ENCODE results near the gene TAS2R40. TPM values are rescaled to one million over a fixed set of nuclear protein-coding genes. Genes with fewer than 3 reads are reported as not detected.
A peak's percentile ranks its signal among the peaks of the same experiment; 100 is the strongest.

Gene TAS2R40
- total RNA-seq, 1 donor, result not detected

DNA sequence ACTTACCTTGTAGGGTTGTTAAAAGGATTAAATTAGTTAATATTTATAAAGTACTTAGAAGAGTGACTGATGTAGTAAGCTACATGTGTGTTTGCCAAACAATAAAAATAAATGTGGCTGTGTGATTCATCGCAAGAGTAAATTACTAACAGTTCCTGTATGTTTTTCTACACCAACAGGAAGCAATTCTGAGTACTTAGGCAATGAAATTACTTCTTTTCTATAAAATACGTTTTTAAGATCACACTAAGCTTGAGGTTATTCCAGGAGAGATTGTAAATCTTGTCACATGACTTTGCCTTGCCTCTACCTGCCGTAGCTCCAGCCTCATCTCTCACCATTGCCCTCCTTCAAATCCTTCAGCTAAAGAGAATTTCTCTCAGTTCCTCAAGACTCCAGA lies 23.3 kb downstream of the TAS2R40 start:
- no peak overlapping the region for H3K4me3 ChIP-seq (ENCODE audit: low read depth, low read length)
- peak; percentile 48 for DNase-seq (ENCODE audit: low read depth)
- TF ChIP-seq, protein P1, sequence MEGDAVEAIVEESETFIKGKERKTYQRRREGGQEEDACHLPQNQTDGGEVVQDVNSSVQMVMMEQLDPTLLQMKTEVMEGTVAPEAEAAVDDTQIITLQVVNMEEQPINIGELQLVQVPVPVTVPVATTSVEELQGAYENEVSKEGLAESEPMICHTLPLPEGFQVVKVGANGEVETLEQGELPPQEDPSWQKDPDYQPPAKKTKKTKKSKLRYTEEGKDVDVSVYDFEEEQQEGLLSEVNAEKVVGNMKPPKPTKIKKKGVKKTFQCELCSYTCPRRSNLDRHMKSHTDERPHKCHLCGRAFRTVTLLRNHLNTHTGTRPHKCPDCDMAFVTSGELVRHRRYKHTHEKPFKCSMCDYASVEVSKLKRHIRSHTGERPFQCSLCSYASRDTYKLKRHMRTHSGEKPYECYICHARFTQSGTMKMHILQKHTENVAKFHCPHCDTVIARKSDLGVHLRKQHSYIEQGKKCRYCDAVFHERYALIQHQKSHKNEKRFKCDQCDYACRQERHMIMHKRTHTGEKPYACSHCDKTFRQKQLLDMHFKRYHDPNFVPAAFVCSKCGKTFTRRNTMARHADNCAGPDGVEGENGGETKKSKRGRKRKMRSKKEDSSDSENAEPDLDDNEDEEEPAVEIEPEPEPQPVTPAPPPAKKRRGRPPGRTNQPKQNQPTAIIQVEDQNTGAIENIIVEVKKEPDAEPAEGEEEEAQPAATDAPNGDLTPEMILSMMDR (IDR thresholded peaks at IDR 0.05; ENCODE audit: insufficient read depth, low read depth, low read length), result no peak

DNA sequence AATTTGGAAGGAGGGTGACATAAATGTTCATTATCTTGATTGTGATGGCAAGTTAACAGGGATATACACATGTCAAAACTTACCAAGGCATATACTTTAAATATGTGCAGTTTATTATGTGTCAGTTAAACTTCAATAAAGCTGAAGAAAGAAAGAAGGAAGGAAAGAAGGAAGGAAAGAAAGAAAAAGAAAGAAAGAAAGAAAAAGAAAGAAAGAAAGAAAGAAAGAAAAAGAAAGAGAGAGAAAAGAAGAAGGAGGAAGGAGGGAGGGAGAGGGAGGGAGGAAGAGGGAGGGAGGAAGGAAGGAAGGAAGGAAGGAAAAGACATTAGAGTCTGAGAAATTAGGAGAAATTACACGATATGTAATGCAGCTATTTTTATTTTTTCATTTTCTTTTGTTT lies 25.5 kb downstream of the TAS2R40 start:
- no peak for DNase-seq (ENCODE audit: low read depth)
- TF ChIP-seq, protein P1 (IDR thresholded peaks at IDR 0.05; ENCODE audit: insufficient read depth, low read depth, low read length), result no peak
- no peak overlapping the region for H3K4me3 ChIP-seq (ENCODE audit: low read depth, low read length)

DNA sequence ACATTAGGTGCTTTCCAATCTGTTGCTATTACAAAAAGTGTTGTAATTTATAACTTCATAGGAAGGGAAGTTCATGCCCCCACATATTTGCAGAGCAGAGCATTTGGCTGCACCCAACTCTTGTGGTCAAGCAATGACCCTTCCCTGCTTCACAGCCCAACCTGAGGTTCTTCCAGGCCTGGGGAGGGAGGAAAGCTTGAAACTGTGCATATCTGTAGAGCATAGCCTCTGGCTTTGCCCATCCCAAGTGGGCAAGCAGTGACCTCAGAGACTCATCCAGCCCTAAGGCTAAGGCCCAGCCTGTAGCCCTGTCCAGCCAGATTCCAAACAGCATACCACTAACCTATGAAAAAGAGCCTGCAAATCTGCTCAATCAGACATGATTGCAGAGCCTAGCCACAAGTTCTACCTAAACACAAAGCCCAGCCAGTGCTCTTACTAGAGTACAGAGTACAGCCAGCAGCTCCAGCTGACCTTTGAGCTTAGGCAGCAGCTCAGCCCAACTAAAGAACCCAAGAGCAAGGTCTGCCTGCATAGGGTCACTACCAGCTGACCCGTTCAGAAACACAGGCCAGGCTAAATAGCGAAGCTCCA lies 27.0 kb downstream of the TAS2R40 start:
- TF ChIP-seq, protein P1 (IDR thresholded peaks at IDR 0.05; ENCODE audit: insufficient read depth, low read depth, low read length), result no peak
- peak; percentile 14 for DNase-seq (ENCODE audit: low read depth)

DNA sequence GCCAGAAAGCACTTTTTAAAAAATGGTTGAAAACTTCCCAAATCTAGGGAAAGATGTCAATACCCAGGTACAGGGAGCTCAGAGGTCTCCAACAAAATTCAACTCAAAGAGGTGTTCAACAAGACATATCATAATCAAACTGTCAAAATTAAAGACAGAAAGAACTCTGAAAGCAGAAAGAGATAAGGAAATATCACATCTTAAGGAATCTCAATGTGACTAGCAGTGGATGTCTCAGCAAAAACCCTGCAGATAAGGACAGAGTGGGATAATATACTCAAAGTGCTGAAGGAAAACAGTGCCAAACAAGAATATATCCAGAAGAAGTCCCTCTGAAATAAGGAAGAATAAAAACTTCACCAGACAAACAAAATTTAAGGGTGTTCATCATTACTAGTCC lies 28.4 kb downstream of the TAS2R40 start:
- DNase-seq (ENCODE audit: low read depth), result no peak
- TF ChIP-seq, protein P1 (IDR thresholded peaks at IDR 0.05; ENCODE audit: insufficient read depth, low read depth, low read length), result no peak
- no peak overlapping the region for H3K4me3 ChIP-seq (ENCODE audit: low read depth, low read length)

More for the DNA sequence above, 27.0 kb downstream of the TAS2R40 start:
- H3K4me3 ChIP-seq (ENCODE audit: low read depth, low read length), result no peak overlapping the region

DNA sequence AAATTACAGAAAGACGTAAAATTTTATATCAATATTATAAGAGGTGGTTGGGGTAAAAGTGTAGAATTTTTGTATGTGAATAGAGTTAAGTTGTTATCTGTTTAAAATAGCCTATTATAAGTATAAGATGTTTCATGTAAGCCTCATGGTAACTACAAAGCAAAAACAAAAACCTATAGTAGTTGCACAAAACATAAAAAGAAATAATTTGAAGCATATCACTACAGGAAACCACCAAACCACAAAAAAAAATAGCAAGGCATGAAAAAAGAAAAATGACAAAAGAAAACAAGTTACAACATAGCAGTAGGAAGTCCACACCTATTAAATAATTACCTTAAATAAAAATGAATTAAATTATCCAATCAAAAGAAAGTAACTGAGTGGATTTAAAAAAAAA lies 29.0 kb downstream of the TAS2R40 start:
- TF ChIP-seq, protein P1 (IDR thresholded peaks at IDR 0.05; ENCODE audit: insufficient read depth, low read depth, low read length), result no peak
- DNase-seq (ENCODE audit: low read depth), result no peak
- H3K4me3 ChIP-seq (ENCODE audit: low read depth, low read length), result no peak overlapping the region

DNA sequence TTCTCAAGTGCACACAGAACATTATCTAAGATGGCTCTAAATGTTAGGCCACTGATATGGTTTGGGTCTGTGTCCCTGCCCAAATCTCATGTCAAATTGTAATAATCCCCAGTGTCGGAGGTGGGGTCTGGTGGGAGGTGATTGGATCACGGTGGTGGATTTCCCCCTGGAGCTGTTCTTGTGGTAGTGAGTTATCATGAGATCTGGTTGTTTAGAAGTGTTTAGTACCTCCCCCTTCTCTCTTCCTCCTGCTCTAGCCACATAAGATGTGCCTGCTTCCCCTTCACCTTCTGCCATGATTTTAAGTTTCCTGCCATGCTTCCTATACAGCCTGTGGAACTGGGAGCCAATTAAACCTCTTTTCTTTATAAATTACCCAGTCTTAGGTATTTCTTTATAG lies 30.2 kb downstream of the TAS2R40 start:
- TF ChIP-seq, protein P1 (IDR thresholded peaks at IDR 0.05; ENCODE audit: insufficient read depth, low read depth, low read length), result no peak
- no peak for DNase-seq (ENCODE audit: low read depth)
- no peak overlapping the region for H3K4me3 ChIP-seq (ENCODE audit: low read depth, low read length)

DNA sequence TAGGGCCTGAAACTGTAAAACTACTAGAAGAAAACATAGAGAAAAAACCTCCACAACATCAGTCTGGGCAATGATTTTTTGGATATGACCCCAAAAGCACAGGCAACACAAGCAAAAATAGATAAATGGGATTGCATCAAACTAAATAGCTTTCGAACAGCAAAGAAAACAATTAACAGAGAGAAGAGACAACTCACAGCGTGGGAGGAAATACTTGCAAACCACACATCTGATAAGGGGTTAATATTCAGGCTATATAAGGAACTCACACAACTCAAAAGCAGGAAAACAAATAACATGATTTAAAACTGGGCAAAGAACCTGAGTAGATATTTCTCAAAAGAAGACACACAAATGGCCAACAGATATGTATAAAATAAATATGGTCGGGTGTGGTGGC lies 33.7 kb downstream of the TAS2R40 start:
- no peak overlapping the region for H3K4me3 ChIP-seq (ENCODE audit: low read depth, low read length)
- DNase-seq (ENCODE audit: low read depth), result peak; percentile 66
- TF ChIP-seq, protein P1 (IDR thresholded peaks at IDR 0.05; ENCODE audit: insufficient read depth, low read depth, low read length), result no peak
